ENCODE measurements around the gene HRH3.

HRH3 gene

DNA sequence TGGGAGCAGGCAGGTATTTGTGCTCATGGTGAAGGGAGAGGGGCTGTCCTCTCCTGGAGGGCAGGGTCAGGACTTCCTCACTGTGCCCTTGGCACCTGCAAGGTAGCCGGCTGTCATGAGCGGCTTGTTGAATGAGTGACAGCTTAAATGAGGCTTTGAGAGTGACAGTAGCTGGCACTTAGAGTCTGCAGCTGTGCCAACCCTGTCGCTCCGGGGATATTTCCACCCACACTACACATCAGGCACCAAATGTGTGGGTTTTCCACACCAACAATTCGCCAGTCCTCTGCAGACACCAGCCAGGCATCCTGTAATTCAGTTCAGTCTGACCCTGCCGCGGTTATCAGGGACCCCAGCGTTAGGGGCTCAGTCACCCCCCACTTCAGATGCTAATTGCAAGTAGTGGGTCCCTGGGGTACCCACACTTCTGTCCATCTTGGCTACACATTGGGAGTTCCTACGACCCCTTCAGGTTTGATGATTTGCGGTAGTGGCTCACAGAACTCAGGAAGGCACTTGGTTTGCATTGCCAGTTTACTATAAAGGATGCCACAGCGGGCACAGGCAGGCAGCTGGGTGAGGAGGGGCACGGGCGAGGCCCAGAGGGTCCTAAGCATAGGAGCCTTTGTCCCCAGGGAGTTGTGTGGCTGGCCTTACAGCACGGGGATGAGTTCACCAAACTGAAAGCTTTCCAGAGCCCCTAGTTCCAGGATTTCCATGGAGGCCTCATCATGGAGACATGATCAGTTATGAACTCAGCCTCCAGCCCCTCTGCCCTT lies 28.1 kb downstream of the HRH3 start:
- in situ Hi-C loops (cut with HindIII; ENCODE audit: low pct_ligation_motif_present, low pct_unique_long_range_greater_than_20kb, low sequenced_read_pairs): no loop called here
- no peak for DNase-seq

DNA sequence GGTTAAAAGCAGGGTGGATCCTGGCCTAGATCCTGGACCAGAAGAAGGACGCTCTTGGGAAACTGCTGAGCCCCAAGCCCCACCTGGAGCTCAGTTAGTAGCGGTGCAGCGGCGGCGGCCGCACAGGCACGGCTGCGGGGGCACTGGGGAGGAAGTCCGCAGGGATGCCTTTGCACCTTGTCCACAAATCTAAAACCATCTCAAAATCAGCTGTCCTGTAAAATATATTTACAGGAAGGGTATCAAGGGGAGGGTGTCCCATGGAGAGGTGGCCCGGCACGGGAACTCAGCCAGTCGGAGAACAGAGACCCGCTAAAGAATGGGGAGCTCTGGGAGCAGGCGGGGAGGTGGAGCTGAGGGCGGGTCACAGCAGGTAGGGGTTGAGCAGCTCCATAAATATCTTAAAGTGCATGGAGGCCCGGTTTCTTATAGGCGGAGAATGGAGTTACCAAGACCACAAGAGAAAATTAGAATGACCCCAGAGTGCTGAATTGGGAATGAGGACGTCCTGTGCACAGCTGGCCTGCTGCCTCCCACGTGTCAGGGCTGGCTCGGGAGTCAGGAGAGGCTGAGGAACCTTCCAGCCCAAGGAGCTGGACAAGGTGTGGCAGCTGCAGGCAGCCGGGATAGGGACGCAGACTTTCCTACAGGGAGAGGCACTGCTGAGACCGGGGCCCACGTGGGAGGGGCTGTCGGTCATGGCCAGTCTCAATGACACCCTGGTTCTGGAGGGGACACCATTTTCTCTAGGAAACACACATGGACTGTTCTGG lies 29.3 kb downstream of the HRH3 start:
- no peak for DNase-seq
- in situ Hi-C loops (cut with HindIII; ENCODE audit: low pct_ligation_motif_present, low pct_unique_long_range_greater_than_20kb, low sequenced_read_pairs): no loop called here

DNA sequence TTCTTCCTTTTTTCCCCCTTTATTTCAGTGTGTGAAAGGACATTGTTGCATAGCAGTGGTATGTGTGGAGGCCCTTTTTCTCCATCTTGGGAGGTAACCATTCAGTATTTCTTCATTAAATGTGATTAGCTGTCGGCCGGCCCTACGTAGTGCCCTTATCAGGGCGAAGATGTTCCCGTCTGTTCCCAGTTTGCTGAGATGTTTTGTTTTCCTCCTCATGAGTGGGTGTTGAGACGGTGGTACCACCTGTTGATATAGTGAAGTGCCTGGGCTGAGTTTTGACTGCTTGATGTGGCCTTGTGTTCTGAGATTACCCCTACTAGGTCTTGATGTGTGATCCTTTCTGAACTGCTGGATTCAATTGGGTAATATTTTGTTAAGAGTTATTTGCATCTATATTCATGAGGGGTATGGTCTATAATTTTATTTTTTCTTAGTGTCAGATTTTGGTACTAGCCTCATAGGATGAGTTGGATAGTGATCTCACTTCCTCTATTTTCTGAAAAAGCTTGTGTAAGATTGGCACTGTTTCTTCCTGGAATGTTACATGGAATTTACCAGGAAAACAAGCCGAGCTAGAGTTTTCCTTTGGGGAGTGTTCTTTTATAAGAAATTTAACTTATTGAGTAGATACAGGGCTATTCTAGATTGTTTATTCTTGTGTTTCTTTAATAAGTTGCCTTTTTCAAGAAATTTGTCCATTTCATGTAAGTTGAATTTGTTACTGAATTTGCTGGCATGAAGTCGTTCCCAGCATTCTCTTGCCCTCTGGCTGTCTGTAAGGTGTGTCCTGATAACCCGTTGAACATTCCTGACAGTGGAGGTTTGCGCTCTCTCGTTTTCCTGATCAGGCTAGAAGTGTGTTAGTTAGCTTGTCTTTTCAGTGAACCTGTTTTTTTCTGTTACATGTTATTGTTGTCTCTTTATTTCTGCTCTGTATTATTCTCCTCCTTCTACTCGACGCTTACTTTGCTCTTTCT lies 32.9 kb downstream of the HRH3 start:
- DNase-seq: no peak
- in situ Hi-C loops (cut with HindIII; ENCODE audit: low pct_ligation_motif_present, low pct_unique_long_range_greater_than_20kb, low sequenced_read_pairs): no loop called here

DNA sequence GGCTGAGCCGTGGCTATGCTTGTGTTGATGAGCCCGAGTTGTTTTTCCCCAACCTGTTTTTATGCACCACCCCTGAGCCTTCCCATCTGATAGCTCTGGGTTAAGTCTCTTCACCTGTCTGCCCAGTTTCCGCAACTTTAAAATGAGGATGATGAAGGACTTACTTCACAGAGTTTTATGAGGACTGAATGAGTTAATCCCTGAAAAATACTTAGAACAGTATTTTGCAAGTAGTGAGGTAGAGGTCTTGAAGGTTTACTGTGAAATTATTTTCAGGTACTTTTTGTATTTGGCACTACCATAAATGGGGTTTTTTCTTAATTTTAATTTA lies 34.0 kb downstream of the HRH3 start:
- in situ Hi-C loops (cut with HindIII; ENCODE audit: low pct_ligation_motif_present, low pct_unique_long_range_greater_than_20kb, low sequenced_read_pairs): no loop called here
- DNase-seq: no peak

DNA sequence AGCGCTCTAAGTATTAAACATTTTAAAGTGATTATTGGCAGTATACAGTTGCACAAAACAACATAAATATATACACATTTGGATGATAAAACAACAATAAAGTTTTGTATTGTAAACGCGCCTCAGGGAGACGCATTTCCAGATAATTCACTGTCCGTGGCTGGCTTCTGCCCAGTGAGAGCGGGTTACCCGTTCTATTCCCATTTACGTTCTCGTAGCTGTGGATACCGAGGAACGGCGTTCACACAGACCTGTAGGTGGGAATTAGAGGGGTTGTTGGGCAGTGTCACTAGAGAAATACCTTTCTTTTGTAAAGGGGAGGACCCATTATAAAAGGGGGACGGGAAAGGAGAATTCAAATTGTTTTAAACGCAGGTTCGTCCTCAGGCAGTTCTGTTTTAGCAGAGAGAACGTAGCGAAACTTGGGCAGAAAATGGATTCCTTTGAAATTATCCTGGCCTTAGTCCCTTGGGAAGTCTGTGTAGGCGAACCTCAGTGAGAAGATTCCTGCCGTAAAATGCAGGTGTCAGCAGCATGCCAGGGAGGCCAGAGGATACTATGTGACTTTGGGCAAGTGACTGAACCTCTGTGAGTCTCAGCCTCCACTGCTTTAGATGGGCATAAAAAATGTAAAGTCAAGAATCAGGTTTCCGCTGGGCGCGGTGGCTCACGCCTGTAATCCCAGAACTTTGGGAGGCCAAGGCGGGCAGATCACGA lies 36.5 kb downstream of the HRH3 start:
- in situ Hi-C loops (cut with HindIII; ENCODE audit: low pct_ligation_motif_present, low pct_unique_long_range_greater_than_20kb, low sequenced_read_pairs): no loop called here
- peak; percentile 3 for DNase-seq

DNA sequence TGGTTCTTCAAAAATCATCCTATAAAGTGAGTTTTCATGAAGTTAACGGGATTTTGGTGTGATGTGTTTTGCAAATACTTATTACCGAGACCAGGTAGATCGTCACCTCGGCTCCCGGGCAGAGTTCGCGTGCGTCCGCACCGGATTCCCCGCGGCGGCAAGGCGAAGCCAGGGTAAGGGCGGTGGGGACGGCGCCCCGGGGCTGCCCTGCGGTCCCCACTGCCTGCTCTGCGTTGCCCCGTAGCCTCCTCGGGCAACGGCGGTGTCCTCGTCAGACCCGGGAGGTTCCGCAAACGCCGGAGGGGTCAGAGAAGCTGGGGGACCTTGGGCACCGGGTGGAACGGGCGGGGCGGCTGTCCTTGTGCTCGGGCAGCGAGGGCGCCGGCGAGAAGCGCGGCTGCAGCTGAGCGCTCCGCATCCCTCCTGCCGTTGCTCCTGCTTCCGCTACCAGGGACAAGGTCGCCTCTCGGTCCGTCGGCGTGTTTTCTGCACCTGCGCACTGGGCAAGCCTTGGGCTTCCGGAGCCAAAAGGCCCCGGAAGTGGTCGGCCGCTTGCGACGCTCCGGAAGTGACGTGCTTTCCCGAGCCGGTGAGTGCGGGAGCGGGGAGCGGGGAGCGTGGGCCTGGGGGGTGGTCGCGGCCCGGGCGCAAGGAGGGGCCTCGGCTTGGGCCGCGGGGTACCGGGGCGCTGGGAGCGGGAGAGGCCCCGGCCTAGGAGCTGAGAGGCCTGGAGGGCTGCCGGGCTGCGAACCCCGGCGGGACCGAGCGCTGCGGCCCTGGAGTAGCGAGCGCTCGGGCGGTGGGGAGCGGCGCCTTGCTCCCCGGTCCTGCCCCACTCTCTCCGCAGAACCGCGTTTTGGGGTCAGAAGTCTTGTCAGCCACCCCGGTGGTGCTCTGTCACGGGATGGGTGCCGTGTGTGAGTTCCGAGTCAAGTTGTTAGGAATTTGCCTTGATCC lies 37.3 kb downstream of the HRH3 start, which contains the start of gene MTG2:
TSS of gene MTG2 (plus strand) at position 560 of the 957 bp plus-strand sequence. CDS start 10,393 bp downstream, outside the sequence.
- peak; percentile 94 for DNase-seq
- in situ Hi-C loops (cut with HindIII; ENCODE audit: low pct_ligation_motif_present, low pct_unique_long_range_greater_than_20kb, low sequenced_read_pairs): no loop called here

DNA sequence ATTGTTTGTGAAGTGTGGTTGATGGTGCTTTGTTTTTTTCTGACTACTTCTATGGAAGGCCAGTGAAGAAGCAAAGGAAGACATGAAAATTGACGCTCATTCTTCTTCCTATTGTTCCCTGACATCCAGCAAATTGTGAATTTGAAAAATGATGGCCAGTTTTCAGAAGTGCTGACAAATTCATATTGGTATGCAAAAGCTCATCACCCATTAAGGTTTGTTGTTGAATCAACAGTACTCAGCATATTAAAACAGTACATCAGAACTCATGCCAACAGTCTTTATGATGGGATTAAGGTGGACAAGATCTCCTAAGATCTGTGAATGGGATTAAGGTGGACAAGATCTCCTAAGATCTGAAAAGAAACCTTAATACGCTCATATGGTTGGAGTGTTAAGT lies 38.3 kb downstream of the HRH3 start:
- in situ Hi-C loops (cut with HindIII; ENCODE audit: low pct_ligation_motif_present, low pct_unique_long_range_greater_than_20kb, low sequenced_read_pairs): no loop called here
- DNase-seq: no peak

DNA sequence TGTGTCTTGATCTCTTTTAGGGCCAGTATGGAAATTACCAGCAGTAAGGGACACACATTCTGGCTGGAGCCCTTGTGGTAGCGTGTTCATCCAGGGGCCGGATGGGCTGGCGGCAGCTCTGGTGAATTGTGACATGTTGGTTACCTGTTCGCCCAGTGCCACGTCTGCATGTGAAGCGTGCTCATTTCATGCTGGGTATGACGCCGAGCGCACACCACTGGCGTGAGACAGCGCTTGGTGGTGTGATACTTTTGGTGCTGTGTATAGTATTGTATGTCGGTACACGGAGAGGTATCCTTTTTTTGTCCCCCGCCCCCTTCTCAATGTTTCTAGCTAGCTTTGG lies 40.9 kb downstream of the HRH3 start:
- in situ Hi-C loops (cut with HindIII; ENCODE audit: low pct_ligation_motif_present, low pct_unique_long_range_greater_than_20kb, low sequenced_read_pairs): no loop called here

DNA sequence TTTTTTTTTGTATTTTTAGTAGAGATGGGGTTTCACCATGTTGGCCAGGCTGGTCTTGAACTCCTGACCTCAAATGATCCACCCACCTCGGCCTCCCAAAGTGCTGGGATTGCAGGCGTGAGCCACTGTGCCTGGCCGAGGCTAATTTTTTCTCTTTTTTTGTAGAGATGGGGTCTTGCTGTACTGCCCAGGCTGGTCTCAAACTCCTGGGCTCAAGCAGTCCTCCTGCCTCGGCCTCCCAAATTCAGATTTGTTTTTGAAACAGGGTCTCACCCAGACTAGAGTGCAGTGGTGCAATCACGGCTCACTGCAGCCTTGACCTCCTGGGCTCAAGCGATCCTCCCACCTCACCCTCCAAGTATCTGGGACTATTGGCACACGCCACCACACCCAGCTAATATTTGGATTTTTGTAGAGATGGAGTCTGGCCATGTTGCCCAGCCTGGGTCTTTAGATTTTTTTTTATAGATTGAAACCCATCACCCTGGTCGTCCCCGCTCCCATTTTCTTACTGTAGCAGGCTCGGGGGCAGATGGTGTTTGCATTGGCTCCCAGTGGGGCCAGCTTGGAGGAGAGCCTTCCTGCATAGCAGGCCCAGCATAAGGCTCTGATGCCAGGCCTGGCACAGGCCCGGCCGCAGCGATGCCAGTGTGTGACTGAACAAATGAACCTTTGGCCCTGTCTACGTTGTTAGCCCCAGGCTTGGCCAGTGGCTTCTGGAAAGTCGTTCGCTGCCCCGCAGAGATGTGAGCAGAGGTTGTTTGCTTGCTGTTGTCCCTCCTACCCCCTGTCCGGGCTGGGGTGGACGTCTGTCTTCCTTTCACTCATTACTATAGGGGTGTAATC lies 41.5 kb downstream of the HRH3 start:
- DNase-seq: no peak
- in situ Hi-C loops (cut with HindIII; ENCODE audit: low pct_ligation_motif_present, low pct_unique_long_range_greater_than_20kb, low sequenced_read_pairs): no loop called here

More for the DNA sequence above, 40.9 kb downstream of the HRH3 start:
- DNase-seq: no peak

DNA sequence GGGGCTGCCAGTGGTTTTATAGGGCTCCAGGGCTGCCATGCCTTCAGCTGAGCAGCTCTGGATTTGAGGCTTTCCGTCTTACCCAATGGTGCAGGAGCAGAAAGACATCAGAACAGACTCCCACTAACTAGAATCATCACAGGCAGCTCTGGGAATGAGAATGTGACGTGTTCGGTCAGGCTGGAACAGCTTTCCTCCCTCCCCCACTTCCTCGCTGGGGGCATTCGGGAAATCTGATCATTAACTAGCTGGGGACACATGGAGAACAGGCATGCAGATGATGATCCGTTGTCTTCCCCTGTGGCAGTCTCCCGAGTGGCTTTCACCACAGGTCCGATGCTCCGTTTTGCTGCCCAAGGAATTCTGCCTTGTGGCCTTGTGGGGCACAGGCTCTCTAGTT lies 42.8 kb downstream of the HRH3 start:
- no peak for DNase-seq
- in situ Hi-C loops (cut with HindIII; ENCODE audit: low pct_ligation_motif_present, low pct_unique_long_range_greater_than_20kb, low sequenced_read_pairs): no loop called here

DNA sequence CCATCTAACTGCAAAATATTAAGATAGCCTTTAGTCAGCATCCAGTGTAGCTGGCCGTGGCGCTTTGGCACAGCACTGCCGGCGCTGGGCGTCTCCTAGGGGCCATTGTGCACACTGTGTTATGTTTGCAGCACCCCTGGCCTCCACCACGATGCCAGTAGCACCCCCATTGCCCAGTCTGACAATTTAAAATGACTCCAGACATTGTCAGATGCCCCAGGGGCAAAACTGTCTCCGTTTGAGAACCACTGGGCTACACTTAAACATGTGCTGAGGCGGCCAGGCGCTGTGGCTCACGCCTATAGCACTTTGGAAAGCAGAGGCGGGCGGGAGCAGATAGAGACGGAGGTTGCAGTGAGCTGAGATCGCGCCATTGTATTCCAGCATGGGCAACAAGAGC lies 43.2 kb downstream of the HRH3 start:
- in situ Hi-C loops (cut with HindIII; ENCODE audit: low pct_ligation_motif_present, low pct_unique_long_range_greater_than_20kb, low sequenced_read_pairs): no loop called here
- DNase-seq: no peak

DNA sequence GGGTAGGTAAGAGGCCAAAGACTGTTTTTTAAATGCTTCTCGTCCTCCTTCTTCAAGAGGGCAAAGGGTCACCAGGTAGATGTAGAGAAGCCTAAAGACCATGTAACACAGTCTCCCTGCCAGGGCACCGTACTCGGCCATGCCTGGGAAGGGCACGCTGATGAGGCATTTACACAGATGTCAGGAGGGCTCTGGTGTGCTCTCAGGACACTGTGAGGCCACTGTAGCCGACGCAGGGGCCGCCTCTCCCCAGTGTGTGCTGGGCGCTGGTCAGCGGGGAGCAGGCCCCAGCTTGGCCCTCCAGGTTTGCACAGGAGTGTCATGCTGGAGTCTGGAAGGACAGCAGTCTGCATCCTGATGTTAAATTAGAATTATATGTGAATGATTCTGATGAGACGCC lies 44.4 kb downstream of the HRH3 start:
- DNase-seq: no peak
- in situ Hi-C loops (cut with HindIII; ENCODE audit: low pct_ligation_motif_present, low pct_unique_long_range_greater_than_20kb, low sequenced_read_pairs): no loop called here

DNA sequence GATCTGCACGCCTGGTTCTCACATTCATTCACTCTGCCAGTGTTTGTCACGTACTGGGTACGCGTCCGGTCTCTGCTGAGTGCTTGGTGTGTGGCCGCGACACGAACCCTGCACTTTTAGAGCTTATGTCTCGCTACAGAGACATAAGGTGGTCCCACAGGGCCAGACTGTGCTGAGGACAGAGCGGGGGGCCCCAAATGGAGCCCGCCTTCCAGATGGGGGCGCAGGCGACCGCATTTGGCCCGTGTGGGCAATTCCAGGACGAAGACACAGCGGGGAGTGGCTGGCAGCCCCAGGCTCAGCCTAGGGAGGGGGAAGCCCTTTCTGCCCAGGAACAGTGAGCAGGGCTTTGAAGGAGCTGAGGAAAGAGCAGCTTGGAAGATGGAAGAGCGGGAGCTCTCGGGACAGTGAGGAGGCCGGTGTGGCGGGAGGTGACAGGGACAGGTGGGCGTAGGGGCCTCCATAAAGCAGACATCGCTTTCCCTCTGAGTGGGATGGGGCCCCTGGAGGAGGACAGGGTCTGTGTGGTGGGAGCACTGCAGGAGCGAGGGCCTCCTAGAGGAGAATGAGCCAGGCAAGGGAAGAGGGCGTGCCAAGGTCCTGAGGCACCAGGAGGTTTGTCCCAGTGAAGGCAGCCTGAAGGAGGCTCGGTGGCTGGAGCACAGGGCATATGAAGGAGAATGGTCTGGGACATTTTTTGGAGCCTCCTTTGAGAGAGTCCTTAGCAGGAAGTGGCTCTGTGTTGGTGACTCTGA lies 45.0 kb downstream of the HRH3 start:
- in situ Hi-C loops (cut with HindIII; ENCODE audit: low pct_ligation_motif_present, low pct_unique_long_range_greater_than_20kb, low sequenced_read_pairs): no loop called here
- no peak for DNase-seq

DNA sequence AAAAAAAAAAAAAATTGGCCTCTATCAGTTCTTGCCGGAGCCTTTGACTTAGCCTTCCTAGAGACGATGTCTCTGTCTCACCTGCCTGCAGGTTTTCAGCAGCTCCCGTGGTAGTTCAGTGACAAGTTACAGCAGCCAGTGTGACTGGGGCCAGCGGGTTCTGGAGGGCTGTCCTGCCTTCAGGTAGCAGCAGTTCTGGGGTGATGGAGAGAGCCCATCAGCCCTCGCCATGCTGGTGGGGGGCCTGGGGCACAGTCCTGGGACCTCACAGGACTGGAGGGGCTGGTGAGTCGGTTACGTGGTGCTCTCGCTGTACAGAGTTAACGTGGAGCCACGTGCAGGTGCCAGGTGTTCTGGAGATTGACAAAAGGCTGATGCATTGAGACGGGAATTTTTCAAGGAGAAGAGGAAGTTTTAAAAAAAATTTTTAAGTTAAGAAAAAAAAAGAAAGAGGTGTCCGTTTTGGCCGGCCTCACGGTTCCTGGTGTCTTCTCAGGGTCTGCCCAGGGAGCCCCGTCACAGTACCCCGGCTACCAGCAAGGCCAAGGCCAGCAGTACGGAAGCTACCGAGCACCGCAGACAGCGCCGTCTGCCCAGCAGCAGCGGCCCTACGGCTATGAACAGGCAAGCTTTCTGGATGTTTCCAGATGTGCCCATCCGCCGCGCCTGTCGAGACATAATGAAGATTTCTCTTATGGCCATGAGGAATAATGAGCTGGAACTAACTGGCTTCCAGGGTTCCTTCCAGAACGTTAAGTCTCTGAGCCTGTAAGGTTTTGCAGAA lies 45.9 kb downstream of the HRH3 start:
- no peak for DNase-seq
- in situ Hi-C loops (cut with HindIII; ENCODE audit: low pct_ligation_motif_present, low pct_unique_long_range_greater_than_20kb, low sequenced_read_pairs): no loop called here

DNA sequence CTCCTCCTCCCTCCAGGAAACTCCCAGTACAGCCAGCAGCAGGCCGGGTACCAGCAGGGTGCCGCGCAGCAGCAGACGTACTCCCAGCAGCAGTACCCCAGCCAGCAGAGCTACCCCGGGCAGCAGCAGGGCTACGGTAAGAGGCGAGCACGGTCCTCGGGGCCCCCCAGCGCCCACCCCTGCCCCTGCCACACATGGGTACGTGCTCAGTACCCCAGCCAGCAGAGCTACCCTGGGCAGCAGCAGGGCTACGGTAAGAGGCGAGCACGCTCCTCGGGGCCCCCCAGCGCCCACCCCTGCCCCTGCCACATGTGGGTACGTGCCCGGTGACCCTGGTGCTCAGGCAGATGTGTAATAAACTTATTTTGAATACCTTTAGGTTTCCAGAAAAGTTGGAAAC lies 47.4 kb downstream of the HRH3 start:
- in situ Hi-C loops (cut with HindIII; ENCODE audit: low pct_ligation_motif_present, low pct_unique_long_range_greater_than_20kb, low sequenced_read_pairs): no loop called here
- DNase-seq: no peak

Data from ACHN (cell line).